Measurements from ENCODE around the gene NDE1. TPM values are rescaled to one million over a fixed set of nuclear protein-coding genes. Genes with fewer than 3 reads are reported as not detected.

The NDE1 gene
- total RNA-seq, 1 experiment from 2014 or later, result 162 TPM

DNA sequence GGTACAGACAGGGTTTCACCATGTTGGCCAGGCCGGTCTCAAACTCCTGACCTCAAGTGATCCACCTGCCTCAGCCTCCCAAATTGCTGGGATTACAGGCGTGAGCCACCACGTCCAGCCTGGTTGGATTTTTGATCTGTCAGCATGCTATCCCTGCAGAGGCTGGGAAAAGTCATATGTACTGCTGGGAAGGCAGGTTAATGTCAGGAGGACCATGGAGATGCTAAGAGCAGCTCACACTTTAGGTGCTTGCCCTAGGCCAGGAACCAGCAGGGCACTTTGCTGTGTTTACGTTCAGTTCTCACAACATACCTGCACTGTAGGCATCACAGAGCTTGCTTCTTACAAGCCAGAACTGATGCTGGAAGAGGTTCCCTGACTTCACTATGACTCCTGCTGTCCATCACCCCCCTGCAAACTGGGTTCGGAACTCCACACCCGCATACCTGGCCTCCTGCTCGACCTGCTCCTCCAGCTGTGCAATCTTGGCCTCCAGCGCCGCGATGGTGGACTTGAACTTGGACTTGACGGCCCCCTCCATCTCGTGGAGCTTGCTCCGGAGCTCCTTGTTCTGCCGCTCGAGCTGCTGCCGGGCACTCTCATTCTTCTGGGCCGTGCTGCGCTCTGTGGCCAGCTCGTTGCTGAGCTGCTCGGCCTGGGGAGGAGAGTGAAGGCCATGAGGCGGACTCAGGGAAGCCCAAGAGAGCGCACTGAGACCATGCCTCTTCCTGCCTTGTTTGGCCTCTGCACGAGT lies 66.8 kb downstream of the NDE1 start:
- CTCF ChIA-PET, result interaction anchor here (0.5 to 0.8 kb wide), 5 partner anchors 13 to 744 kb away, joined by 3 to 5 read pairs (median 3); no protein-coding TSS in a partner anchor
- no TSS peak for BruUV-seq (replicated peaks)
- Mint-ChIP-seq H3K4me3 (ENCODE audit: unreplicated experiment) (no peak overlapping the region), H3K36me3 (ENCODE audit: insufficient read depth, unreplicated experiment) (peaks cover 20% of the 10 kb centered on the region), H3K9me3 (ENCODE audit: unreplicated experiment) (no peaks in the 10 kb centered on the region), H3K27me3 (ENCODE audit: insufficient read depth, unreplicated experiment) (no peaks in the 10 kb centered on the region), H3K4me1 (ENCODE audit: insufficient read depth, unreplicated experiment) (no peaks in the 10 kb centered on the region), H3K27ac (ENCODE audit: low read depth, unreplicated experiment) (no peak overlapping the region)
- intact Hi-C loops (cut with micrococcal nuclease), result no loop called here
- POLR2A ChIA-PET, result interaction anchor here (1.2 kb wide), 1 partner anchor 75 kb away, joined by 5 read pairs; the partner anchor contains the start of gene MARF1
- DNase-seq (ENCODE audit: unreplicated experiment), result no peak
- TF ChIP-seq, protein P1, sequence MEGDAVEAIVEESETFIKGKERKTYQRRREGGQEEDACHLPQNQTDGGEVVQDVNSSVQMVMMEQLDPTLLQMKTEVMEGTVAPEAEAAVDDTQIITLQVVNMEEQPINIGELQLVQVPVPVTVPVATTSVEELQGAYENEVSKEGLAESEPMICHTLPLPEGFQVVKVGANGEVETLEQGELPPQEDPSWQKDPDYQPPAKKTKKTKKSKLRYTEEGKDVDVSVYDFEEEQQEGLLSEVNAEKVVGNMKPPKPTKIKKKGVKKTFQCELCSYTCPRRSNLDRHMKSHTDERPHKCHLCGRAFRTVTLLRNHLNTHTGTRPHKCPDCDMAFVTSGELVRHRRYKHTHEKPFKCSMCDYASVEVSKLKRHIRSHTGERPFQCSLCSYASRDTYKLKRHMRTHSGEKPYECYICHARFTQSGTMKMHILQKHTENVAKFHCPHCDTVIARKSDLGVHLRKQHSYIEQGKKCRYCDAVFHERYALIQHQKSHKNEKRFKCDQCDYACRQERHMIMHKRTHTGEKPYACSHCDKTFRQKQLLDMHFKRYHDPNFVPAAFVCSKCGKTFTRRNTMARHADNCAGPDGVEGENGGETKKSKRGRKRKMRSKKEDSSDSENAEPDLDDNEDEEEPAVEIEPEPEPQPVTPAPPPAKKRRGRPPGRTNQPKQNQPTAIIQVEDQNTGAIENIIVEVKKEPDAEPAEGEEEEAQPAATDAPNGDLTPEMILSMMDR (IDR thresholded peaks at IDR 0.05; ENCODE audit: unreplicated experiment), result no peak

DNA sequence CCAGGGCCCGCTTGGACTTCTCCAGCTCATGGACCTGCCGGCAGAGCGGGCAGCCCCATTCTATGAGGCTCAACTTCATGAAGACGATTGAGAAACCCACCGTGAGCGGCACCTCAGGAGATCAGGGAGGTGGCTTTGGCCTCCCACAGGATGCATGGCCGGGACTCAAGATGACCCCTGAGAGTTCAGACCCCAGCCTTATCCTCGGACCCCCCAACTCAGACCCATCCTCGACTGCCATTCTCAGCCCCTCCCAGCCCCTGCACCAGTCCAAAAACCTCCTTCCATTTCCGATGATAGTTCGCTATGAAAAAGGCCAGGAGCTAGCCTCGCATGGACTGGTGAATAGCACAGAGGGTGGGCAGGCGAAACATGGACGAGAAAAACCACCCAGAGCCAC lies 71.0 kb downstream of the NDE1 start:
- Mint-ChIP-seq H3K4me1 (ENCODE audit: insufficient read depth, unreplicated experiment) (no peaks in the 10 kb centered on the region), H3K27ac (ENCODE audit: low read depth, unreplicated experiment) (no peak overlapping the region), H3K9me3 (ENCODE audit: unreplicated experiment) (no peaks in the 10 kb centered on the region), H3K36me3 (ENCODE audit: insufficient read depth, unreplicated experiment) (peaks cover 5% of the 10 kb centered on the region), H3K4me3 (ENCODE audit: unreplicated experiment) (no peak overlapping the region), H3K27me3 (ENCODE audit: insufficient read depth, unreplicated experiment) (no peaks in the 10 kb centered on the region)
- POLR2A ChIA-PET, result no interaction called here
- intact Hi-C loops (cut with micrococcal nuclease), result no loop called here
- CTCF ChIA-PET, result interaction anchor here (0.7 to 2.3 kb wide), 2 partner anchors 16 to 1515 kb away, joined by 4 to 10 read pairs; no protein-coding TSS in a partner anchor
- TF ChIP-seq, protein P1 (IDR thresholded peaks at IDR 0.05; ENCODE audit: unreplicated experiment), result no peak
- no peak for DNase-seq (ENCODE audit: unreplicated experiment)
- BruUV-seq (replicated peaks), result no TSS peak

DNA sequence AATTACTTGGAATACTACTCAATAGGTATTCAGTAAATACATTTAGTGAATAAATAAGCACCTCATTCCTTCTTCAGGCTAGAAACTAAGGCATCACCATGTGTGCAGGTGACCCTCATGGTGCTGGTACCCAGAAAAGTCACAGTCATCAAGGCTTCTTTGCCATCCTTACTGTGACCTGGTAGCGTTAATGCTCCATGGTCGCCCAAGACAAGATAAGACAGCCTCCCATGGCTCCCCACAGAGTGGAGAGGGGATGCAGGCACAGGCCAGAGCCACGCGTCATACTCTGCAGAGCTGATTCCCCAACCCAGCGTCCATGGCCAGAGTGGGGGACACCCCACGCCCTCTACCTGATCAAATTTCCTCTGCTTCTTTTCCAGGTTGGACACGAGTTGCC lies 73.8 kb downstream of the NDE1 start:
- Mint-ChIP-seq H3K36me3 (ENCODE audit: insufficient read depth, unreplicated experiment) (peaks cover 4% of the 10 kb centered on the region), H3K27ac (ENCODE audit: low read depth, unreplicated experiment) (no peak overlapping the region), H3K9me3 (ENCODE audit: unreplicated experiment) (no peaks in the 10 kb centered on the region), H3K27me3 (ENCODE audit: insufficient read depth, unreplicated experiment) (no peaks in the 10 kb centered on the region), H3K4me3 (ENCODE audit: unreplicated experiment) (no peak overlapping the region), H3K4me1 (ENCODE audit: insufficient read depth, unreplicated experiment) (no peaks in the 10 kb centered on the region)
- intact Hi-C loops (cut with micrococcal nuclease), result no loop called here
- TF ChIP-seq, protein P1 (IDR thresholded peaks at IDR 0.05; ENCODE audit: unreplicated experiment), result no peak
- no peak for DNase-seq (ENCODE audit: unreplicated experiment)
- POLR2A ChIA-PET, result no interaction called here
- no TSS peak for BruUV-seq (replicated peaks)
- CTCF ChIA-PET, result interaction anchor here (1.0 kb wide), 1 partner anchor 11 kb away, joined by 7 read pairs; no protein-coding TSS in a partner anchor

DNA sequence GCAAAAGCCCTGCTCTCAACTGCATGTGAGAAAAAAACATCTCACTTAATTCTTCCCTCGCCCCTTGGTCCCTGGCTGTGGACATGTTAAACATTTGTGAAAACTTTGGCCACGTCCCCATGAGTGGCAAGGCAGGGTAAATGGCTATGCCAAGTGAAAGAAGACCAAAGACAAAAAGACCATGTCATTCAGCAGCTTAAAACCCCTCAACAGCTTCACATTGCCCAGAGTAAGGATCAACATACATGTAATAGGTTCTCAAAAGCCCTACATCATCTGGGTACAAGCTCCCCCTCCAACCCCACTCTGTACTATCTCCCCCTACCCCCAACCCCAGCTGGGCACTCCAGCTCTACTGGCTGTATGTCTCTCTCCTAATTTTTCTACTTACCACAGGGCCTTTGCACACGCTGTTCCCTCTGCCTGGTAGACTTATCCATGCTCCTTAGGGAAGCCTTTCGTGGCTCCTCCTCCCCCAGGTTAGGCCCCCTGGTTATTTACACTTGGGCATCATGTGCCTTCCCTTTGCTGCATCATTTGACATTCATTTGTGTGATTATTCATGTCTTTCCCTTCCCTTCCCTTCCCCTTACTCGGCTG lies 75.7 kb downstream of the NDE1 start:
- ChIA-PET CTCF (no interaction called here), POLR2A (interaction anchor here (0.8 to 0.9 kb wide), 2 partner anchors 11 to 198 kb away, joined by 3 to 4 read pairs; no protein-coding TSS in a partner anchor)
- H3K9me3 Mint-ChIP-seq (ENCODE audit: unreplicated experiment), result no peaks in the 10 kb centered on the region
- no peaks in the 10 kb centered on the region for H3K4me1 Mint-ChIP-seq (ENCODE audit: insufficient read depth, unreplicated experiment)
- DNase-seq (ENCODE audit: unreplicated experiment), result no peak
- H3K4me3 Mint-ChIP-seq (ENCODE audit: unreplicated experiment), result no peak overlapping the region
- no TSS peak for BruUV-seq (replicated peaks)
- TF ChIP-seq, protein P1 (IDR thresholded peaks at IDR 0.05; ENCODE audit: unreplicated experiment), result no peak
- no peak overlapping the region for H3K27ac Mint-ChIP-seq (ENCODE audit: low read depth, unreplicated experiment)
- H3K27me3 Mint-ChIP-seq (ENCODE audit: insufficient read depth, unreplicated experiment), result no peaks in the 10 kb centered on the region
- H3K36me3 Mint-ChIP-seq (ENCODE audit: insufficient read depth, unreplicated experiment), result peaks cover 4% of the 10 kb centered on the region
- intact Hi-C loops (cut with micrococcal nuclease), result no loop called here

Measured in MCF 10A (cell line).